ENCODE data around the gene SPRTN.
A peak's percentile ranks its signal among the peaks of the same experiment; 100 is the strongest.

Gene SPRTN, protein sequence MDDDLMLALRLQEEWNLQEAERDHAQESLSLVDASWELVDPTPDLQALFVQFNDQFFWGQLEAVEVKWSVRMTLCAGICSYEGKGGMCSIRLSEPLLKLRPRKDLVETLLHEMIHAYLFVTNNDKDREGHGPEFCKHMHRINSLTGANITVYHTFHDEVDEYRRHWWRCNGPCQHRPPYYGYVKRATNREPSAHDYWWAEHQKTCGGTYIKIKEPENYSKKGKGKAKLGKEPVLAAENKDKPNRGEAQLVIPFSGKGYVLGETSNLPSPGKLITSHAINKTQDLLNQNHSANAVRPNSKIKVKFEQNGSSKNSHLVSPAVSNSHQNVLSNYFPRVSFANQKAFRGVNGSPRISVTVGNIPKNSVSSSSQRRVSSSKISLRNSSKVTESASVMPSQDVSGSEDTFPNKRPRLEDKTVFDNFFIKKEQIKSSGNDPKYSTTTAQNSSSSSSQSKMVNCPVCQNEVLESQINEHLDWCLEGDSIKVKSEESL

DNA sequence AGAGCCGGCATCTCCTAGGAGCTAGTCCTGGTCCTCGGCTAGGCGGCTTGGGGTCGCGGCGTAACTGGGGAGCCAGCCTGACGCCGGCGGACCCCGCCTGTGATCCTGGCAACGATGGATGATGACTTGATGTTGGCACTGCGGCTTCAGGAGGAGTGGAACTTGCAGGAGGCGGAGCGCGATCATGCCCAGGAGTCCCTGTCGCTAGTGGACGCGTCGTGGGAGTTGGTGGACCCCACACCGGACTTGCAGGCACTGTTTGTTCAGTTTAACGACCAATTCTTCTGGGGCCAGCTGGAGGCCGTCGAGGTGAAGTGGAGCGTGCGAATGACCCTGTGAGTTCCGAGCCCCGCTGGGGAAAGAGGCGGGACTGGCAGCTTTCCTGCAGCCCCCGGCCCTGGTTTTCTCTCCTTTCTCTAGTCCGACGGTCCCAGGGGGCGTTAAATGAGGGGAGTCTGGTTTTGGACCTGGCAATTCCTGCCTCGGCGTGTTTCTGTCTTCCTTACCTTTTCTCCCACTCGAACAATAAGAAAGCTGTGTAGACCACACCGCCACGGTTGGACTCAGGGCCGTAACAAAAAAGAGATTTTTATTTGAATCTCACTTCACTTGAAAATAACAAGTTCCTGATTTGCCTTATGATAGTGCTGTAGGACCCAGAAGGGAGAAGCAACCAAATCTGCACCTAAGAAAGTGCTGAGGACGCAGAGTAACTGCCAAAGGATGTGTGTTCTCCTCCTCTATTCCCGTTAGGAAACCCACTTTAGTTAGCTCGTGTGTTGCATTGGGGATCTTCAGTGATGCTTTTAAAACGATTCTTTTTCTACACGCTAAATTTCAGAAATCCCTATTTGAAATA, at the start of gene SPRTN:
Gene SPRTN (plus strand): TSS at position 24 of the 859 bp plus-strand sequence. CDS start 91 bp downstream, at position 115.
- no peak for DNase-seq

DNA sequence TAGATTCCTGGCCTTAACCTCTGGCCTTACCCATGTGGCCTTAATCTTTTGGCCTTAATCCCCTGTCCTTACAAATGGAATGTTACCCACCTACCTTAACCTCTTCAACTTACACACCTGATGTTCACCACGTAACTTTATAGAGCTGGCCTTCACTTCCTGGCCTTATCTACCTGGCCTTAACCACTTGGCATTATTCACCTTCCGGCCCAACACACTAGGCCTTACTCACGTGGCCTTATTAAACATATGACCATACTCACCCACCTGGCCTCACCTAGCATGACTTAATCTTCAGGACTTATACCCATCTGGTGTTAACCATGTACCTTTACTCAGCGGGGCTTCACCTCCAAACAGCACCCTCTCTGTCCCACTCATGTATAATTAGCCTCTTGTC, 42.2 kb upstream of the SPRTN start:
- no peak for DNase-seq

DNA sequence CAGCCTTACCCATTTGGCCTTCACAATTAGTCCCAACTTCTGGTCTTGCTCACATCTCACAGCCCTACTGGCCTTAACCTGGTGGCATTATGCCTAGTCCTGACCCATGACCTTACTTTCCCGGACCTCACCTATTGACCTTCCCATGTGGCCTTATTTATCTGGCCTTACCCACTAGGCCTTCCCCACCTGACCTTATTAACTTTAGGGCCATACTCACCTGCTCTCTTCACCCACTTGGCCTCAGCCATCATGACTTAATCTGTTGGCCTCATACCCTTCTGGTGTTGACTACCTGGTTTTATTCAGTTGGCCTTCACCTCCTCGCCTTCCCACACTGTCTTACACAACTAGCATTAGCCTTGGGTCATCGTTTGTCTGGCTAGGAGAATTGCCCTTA, 36.1 kb upstream of the SPRTN start:
- DNase-seq = no peak

DNA sequence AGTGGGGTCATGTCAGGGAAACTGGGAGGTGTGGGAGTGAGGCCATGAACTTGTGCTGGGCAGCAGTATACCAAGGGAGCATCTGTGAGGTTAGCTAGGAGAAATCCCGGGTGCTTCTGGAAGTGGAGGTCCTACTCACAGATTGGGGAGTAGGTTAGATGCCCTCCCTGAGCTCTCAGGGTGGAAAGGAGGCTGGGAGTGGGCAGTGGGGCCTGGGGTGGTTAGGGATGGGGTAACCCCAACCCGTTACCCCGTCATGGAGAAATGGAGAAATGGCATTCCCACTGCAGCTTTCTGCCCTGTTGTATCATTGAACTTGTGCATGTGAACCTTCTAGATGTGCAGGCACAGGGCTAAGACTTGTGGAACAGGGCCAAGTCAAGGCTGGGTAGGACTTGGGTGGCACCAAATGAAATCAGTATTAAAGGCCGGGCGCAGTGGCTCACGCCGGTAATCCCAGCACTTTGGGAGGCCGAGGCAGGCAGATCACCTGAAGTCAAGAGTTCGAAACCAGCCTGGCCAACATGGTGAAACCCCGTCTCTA, 27.6 kb upstream of the SPRTN start:
- DNase-seq = no peak

DNA sequence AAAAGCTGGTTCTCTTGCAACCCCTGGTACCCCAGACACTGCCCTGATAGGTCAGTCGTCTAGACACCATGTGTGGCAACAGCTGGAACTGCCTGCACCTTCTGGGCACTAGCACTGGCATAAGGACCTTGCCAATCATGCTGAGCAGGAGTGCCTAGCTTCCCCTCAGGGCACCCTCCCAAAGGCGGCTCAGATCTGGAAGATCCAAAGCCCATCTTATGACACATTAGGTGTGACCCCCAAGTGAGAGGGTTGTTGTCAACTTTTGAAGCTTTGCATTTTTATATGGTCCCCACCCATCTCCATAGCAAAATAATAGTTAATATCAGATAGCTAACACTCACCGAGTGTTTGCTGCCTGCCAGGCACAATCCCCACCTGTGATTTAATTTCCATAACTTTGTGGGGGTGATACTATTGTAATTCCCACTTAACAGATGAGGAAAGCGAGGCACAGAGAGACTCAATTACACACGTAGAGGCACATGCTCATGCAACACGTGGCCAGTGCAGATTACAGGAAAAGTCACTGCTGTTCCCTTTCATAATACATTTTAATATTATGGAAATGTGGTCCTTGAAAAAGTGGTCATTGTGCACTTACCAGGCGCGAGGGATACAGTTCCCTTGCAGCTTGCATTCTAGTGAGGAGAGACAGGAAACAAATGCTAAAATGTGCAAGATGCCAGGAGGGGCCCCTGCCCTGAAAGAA, 26.2 kb upstream of the SPRTN start:
- DNase-seq = no peak

DNA sequence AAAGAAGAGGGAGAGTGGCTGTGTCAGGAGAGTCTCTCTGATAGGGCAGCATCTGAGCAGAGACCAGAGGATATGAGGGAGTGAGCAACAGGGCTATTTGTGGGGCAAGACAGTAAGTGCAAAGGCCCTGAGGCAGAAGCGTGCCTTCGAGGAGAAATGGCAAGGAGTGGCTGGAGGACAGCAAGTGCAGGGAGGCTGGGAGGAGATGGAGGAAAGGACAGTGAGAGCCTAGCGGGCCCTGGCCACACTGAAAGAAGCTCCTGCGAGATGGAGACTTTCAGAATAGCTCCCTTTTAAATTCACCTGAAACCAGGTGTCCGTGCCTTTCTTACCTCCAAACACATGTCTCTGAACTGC, 25.7 kb upstream of the SPRTN start:
- no peak for DNase-seq

DNA sequence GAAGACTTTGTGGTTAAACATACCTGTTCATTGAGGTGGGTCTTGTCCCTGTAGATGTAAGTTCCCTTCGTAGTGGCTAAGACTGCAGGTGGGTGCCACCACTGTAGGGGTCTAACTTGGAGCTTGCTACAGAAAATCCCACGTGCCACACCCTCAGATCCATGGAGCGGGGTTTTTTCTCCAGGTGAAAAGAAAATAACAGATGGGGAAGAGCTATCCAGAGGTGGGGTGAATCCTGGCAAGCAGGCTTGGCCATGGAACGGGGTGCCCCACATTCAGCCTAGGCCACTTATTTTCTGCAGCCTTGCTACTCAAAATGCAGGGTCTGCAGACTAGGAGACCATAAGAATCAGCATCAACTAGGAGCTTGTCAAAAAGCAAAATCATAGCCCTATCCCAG, 24.4 kb upstream of the SPRTN start:
- no peak for DNase-seq

DNA sequence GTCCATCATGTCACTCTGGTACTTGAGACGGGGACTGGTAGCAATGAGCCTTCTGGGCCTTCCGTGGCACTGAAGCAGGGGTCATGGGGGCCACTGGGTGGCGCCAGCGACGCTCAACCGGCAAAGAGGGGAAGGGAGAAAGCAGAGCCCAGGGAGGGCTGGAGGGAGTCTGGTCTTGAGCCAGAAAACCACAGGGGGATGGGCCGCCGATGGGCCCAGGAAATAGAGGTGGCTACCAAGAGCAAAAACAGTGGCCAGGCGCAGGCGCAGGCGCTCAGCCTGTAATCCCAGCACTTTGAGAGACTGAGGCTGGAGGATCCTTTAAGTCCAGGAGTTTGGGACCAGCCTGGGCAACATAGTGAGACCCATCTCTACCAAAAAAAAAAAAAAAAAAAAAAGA, 22.2 kb upstream of the SPRTN start:
- peak; percentile 50 for DNase-seq

DNA sequence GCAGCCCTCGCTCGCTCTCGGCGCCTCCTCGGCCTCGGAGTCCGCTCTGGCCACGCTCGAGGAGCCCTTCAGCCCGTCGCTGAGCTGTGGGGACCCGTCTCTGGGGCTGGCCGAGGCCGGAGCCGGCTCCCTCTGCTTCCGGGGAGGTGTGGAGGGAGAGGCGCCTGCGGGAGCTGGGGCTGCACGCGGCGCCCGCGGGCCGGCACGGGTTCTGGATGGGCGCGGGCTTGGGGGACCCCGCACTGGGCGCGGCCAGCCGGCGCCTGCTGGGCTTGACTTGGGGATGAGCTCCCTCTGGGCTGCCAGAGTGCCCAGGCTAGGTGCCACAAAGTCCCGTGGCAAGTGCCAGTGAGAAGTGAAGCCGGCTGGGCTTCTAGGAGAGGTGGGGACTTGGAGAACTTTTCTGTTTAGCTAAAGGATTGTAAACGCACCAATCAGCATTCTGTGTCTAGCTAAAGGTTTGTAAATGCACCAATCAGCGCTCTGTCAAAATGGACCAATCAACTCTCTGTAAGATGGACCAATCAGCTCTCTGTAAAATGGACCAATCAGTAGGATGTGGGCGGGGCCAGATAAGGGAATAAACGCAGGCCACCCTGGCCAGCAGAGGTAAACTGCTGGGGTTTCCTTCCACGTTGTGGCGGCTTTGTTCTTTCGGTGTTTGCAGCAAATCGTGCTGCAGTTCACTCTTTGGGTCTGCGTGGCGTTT, 20.6 kb upstream of the SPRTN start:
- DNase-seq = no peak

DNA sequence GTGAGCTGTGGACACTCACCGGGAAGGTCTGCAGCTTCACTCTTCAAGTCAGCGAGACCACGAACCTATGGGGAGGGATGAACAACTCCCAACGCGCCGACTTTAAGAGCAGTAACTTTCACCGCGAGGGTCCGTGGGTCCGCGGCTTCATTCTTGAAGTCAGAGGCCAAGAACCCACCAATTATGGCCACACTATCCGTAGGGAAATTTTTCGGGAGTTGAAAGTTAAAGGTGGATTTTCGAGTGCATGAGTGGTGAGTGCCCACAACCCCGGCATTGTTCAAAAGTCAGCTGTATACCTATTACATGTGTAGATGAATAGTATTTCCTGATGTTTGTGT, 20.1 kb upstream of the SPRTN start:
- DNase-seq = no peak

DNA sequence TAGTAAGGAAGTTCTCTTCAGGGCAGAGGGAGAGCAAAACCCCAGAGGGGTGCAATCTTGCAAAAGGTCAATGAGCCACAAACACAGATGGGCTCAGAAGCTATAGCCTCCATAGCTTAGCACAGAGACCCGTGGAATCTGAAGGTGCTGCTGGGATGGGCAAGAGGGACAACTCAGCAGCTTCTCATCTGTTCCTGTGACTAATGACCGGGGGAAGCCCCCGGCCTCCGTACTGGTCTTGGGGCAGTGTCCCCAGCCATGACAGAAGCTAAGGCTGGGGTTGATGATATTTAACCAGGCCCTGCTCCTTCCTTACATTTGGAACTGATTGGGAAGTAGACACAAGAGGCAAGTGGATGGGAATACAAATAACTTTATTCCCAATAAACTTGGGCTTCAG, 19.5 kb upstream of the SPRTN start:
- DNase-seq = no peak

DNA sequence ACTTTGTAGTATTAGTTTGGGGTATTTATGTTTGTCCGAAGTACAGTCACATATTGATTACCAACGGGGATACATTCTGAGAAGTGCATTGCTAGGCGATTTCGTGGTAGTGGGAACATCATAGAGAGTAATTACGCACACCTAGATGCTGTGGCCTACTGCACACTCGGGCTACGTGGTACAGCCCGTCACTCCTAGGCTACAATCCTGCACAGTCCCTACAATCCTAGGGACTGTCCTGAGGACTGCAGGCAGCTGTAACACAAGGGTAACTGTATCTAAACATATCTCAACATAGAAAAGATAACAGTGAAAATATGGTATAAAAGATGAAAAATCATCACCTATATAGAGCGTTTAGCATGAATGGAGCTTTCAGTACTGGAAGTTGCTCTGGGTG, 19.0 kb upstream of the SPRTN start:
- no peak for DNase-seq

DNA sequence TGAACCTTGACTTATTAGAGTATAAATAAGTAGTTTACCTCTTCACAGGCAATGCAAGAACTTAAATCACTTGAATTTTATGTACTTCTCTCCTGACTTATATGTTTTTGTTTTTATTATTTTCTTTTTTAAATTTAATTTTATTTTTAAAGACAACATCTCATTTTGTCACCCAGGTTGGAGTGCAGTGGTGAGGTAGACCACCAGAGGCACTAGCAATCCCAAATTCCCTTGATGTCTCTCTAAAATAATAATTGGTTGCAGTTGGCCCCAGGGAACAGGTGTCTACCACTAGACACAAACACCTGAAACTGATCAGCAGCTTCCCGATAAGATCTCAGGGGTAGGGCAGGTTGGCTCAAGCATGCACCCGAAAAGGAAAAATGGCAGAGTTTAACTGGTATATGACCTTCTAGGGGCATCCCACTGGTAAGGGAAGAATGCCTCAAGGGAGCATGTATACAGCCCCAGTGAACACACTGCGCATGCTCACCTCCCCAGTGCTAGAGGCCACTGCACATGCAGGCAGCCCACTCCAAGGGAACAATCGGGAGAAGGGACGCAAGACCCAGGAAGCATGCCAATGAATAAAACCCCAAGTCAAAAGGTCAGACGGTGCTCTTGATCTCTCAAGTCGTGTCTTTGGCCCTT, 15.1 kb upstream of the SPRTN start:
- no peak for DNase-seq

DNA sequence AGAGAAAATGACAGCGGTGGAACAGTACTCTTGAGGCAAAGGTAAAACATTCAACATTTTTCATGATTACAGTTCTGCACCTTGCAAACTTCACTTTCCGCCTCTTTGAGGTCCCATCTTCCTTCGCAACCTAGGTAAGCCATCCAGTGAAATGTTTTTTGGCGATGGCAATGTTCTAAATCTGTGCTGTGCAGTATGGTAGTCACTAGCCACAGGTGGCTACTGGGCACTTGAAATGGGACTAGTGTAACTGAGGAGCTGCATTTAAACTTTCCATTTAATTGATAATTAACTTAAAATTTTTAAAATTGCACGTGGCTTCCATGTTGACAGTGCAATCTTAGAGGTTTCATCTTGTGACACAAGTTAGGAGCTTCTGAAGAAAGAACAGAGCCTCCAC, 13.4 kb upstream of the SPRTN start:
- no peak for DNase-seq

DNA sequence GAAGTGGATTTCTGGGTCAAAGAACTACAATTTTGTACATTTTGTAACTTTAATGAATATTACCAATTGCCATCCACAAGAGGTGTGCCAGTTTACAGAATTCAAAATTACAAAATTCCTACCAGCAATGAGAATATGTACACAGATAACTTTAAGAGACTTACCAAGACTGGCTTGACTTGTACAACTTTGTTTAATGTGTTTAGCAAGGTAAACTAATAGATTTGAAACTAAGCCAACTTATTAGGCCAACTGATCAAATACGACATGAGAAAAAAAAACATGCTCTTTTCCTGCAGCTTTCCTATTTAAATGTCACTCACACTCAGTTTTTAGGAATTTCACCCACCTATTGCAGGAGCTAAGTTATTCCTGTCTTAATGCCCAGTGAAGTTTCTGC, 11.8 kb upstream of the SPRTN start:
- DNase-seq = no peak

DNA sequence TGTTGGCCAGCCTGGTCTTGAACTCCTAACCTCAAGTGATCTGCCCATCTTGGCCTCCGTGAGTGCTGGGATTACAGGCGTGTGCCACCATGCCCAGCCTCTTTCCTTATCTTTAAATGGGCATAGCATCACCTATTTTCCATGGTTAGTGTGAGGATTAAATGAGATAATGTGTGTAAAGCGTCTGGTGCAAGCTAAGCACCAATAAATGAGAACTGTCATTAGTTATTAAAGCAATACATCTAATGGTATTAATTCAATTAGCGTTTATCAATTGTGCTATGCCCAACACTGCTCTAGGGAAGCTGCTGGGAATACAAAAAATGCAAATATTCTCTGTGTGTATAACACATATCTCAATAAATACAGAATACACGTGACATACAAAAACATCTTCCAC, 10.5 kb upstream of the SPRTN start:
- no peak for DNase-seq

DNA sequence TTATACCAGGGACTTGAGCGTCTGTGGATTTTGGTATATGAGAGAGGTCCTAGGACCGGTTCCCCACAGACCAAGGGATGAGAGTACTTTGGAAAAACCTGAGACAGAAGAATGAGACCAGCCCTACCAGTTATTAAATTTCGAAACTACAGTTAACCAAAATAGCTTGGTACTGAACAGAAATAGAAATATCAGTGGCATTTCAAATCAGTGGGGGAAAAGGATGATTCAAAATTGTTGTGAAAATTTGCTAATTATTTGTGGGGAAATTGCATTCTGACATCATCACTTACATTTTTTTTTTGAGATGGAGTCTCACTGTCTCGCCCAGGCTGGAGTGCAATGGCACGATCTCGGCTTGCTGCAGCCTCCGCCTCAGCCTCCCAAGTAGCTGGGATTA, 8.6 kb upstream of the SPRTN start:
- no peak for DNase-seq

DNA sequence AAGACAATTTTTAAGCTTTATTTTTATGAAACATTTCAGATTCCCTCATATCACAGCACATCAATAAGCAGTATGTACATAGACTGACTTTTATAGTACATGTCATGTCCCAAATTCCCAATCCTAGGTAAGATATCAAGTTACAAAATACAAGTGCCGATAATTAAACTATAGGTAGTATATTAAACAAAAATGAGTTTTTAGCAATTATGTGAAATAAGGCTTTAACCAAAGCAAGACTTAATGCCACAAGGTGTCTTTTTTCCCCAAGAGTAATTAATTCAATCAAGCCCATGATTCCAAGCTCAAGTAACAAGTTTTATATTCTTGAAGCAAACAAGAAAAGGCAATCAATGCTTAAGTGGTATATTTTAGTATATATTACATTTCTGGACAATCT, 5.3 kb upstream of the SPRTN start:
- DNase-seq = no peak

DNA sequence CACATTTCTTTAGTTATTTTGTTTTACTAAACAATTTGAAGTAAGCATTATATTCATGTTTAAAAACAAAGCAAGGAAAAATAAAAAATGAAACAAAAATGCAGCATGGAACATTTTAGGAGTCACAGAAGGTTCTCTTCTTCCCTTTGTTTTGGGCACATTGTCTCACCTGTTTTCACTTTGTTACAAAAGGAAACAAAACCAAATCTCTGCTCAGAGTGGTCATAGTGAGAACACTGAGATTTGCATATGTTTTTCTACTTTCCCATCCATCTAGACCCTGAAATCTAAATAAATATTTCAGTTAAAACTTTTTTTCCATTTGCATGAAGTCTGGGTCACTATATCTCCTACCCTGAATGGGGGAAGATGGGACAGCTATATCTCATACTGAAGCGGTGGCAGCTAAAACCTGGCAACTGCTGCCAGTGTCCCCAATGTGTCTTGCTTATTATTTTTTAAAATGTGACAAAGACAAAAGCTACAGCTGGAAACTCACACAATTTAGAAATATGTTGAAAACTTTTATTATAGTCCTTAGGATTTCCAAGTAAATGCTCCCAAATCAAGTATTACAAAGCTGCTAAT, 3.9 kb upstream of the SPRTN start:
- DNase-seq = peak; percentile 14

DNA sequence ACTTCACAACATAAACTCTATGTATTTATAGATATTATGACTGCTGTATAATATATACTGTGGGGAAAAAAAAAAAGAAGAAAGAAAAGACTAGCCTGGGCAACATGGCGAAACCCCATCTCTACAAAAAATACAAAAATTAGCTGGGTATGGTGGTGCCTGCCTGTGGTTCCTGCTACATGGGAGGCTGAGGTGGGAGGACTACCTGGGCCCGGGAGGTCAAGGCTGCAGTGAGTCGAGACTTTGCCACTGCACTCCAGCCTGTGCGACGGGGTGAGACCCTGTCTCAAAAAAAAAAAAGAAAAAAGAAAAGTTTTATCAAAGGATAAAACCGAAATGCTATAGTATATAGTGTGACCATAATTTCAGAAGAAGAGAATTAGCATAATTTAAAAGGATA, 3.1 kb upstream of the SPRTN start:
- DNase-seq = no peak

All from activated CD4-positive, alpha-beta T cell treated with anti-CD3 and anti-CD28 coated beads, Interleukin-10, Interleukin-2, amounts not matched to agents 100 ng/mL and 50 ng/mL, durations not matched to agents 16 hours and 8 hours (primary cell).